NCI-H146 treated with DMSO at 0.1 percent for 48 hours (cell line): ENCODE data around the gene MATN3.

Source experiments
- DNase-seq: peaks from one replicate; lab custom pipeline; 2025; ENCODE audit not compliant: unreplicated experiment; lab: John Stamatoyannopoulos, UW

Gene MATN3

DNA sequence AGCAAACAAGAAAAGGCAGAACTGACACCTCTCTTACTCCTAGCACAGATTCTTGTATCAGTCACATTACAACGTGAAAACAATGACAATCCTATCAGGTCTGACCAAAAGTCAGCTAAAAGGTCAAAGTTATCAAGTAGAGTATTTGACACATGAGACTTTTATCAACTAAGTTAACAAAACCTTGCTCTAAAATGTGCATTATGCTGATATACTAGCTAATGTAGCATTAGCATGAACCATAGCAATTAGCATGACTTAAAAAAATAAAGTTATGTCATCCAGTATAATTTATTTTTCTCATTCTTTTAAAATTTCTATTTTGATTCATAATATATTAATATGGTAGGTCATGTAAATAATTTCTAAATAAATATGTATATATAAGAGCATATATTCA is 69.3 kb downstream of the MATN3 start:
- no peak for DNase-seq

DNA sequence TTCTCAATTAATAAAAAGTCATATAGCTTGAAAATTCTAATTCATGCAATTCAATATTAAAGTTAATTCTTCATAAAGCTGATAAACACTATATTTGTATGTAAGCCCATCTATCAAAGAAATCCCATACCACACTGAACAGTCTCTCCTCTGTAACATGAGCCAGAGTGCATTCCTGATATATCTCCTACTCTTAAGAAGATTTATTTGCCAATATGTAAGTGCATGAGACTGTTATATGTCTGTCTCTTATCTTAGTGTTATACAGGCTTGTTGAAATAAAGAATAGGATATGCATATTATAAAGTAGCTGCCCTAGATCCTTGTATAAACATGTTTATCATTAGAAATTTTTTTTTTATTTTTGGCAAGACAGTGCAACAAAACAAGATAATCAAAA is 70.3 kb downstream of the MATN3 start:
- DNase-seq: no peak
